GM21619 (cell line): Measurements from ENCODE around the gene PNLDC1.
"Not testable (repeated sequence)": the region's sequence is repeated elsewhere in the genome, so short reads cannot be mapped to it uniquely, and the experiment has no call there.

Experiments
- ATAC-seq: cut with Tn5 transposase; IDR thresholded peaks from one replicate; pipeline ENCODE4 v1.9.1; 2021; ENCODE audit not compliant: unreplicated experiment

PNLDC1 gene

DNA sequence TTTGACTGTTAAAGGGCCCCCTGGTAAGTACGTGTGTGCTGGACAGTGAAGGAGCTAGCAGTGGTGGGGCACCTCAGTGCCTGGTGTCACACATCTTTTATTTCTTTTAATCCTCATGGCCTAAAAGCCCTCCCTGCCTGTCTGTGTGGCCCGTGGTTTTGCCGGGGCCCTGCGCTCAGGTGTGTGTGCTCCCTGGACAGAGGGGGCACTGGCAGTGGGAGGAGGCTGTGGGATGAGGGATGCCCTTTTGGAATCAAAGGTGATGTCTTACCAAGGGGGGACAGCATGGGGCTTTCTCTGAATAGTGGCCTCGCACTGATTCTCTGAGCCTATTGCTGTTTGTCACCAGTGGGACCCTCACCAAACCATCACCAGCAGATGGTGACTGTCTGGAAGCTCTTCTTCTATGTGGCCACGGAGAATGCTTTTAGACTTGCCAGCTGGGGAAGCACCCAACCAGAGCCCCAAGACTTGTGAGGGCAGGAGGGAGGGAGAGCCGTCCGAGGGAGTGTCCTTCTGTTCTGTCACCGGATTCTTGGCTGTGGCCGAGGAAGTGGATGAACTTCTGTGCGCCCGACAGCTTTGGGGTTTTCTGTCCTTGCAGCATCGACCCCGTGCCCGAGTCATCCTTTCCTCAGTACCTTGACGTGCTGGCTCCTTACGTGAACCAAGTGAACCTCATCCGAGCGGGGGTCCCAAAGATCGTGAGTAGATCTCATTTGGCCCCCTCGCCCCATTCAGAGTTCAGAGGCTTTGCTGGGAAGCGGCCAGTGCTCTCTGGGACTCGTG lies 18.1 kb downstream of the PNLDC1 start:
- ATAC-seq, result no peak

DNA sequence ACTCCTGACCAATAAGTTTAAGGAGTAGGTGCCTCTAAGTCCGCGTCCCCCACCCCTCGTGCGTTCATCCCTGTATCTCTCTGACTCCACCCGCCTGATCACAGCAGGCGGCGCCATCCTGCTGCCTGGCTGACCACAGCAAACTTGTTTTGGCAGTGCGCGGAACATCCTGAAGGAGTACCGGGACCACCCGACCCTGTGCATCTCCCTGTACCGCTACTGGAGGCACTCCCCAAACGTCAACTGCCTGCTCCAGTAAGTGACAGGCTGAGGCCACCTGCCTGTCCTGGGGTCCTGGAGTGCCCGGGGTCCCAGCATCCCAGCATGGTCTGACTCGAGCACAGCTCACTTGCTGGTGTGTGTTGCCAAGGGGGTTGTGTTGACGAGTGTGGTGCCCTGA lies 19.0 kb downstream of the PNLDC1 start:
- ATAC-seq, result no peak

DNA sequence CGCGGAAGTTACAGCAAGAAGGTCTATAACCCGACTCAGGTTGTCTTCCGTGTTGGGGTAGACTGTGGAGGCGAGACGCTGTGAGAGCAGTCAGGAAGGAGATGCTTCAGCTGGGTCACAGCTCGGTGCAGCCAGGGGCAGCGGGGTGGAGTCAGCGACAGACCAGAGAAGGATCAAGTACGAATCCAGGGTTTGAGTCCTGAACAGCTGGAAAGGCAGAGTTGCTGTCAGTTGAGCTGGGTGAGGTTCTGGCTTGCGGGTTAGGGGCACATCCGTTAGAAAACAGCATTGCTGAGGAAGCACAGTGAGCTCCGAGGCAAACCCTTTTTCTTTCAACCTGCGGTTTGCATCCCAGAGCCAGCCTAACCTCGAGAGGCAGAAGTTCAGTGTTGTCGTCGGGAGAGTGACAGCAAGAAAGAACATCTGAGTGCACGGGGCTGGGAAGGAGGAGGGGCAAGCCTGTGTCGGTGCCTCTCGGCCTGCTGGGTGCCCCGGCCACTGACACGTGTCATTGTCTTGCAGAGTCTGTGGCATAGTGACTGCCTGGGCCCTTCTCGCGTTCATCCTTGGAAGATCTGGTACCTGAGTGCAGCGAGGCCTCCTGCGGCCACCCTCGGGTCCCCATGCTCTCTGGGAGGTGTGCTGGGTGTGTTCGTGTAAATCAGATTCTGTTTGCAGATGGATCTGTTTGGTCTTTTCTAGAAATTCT lies 20.0 kb downstream of the PNLDC1 start:
- peak; percentile 53 for ATAC-seq

DNA sequence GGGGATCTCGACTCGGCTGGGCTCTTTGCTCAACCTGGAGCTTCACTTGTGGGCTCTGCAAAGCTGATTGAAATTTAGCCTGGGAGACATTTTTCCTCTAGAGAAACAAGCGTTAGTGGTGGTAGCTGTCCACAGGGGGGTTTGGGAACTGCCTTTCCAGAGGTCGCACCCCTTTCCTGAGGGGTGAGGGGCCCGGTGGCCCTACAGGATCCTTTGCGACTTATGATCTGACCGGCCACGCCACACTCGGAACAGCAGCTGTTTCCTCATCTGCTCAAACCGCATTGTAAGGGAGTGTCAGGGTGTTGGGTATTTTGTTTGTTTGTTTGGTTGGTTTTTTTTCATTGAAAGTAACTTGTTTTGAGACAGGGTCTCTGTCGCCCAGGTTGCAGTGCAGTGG lies 21.0 kb downstream of the PNLDC1 start:
- ATAC-seq, result no peak

DNA sequence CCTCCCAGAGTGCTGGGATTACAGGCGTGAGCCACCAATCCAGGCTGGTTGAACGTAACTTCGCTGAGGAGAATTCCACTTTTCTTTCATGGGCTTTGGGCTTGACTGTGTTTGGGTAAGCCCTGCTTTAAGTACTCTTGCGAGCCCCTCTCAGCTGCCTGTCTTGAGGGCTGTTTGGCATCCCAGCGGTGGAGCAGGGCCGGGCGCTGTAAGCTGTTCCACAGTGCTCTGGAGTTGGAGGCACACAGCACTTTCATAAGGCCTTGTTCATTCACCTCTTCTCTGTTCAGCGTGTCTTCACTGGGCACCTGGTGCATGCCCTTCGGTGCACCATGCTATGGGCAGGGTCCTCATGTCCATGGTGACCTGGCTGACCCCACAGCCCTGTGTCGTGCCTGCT lies 21.6 kb downstream of the PNLDC1 start:
- ATAC-seq, result no peak

DNA sequence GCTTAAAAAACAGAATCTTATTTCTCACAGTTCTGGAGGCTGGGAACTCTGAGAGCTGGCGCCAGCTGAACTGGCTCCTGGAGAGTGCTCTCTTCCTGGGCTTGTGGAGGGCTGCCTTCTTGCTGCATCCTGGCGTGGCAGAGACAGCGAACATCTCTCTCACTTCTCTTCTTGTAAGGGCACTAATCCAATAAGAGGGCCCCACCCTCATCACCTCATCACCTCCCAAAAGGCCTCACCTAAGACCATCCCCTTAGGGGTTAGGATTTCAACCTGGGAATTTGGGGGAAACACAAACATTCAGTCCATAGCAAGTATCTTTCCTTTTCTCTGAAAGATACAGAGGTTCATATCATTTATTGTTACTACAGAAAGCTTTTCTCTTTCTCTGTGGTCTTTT lies 23.9 kb downstream of the PNLDC1 start:
- no peak for ATAC-seq

DNA sequence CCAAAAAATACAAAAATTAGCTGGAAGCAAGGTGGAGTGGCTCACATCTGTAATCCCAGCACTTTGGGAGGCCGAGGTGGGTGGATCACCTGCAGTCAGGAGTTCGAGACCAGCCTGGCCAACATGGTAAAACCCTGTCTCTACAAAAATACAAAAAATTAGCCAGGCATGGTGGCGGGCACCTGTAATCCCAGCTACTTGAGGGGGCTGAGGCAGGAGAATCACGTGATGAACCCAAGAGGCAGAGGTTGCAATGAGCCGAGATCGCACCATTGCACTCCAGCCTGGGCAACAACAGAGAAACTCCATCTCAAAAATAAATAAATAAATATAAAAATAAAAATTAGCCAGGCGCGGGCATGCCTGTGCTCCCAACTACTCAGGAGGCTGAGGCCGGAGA lies 24.6 kb downstream of the PNLDC1 start:
- ATAC-seq, result not testable (repeated sequence)

DNA sequence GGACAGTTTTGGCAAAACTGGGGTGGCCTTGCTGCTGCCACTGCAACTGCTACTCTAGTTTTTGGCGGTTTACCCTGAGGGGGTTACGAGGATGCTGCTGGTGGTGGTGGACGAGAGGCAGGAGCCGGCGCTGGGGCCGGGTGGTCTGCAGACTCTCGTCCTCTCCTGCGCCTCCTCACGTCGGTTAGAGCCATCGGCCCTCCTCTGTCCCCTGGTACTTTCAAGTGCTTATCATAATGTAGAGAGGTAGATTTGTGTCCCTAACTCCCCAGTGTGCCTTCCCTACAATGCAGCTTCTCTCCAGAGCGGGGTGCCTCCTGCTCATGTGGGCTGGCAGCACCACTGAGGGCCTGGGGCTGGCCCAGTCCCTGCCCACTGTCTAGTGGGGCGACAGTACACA lies 25.9 kb downstream of the PNLDC1 start:
- ATAC-seq, result no peak

DNA sequence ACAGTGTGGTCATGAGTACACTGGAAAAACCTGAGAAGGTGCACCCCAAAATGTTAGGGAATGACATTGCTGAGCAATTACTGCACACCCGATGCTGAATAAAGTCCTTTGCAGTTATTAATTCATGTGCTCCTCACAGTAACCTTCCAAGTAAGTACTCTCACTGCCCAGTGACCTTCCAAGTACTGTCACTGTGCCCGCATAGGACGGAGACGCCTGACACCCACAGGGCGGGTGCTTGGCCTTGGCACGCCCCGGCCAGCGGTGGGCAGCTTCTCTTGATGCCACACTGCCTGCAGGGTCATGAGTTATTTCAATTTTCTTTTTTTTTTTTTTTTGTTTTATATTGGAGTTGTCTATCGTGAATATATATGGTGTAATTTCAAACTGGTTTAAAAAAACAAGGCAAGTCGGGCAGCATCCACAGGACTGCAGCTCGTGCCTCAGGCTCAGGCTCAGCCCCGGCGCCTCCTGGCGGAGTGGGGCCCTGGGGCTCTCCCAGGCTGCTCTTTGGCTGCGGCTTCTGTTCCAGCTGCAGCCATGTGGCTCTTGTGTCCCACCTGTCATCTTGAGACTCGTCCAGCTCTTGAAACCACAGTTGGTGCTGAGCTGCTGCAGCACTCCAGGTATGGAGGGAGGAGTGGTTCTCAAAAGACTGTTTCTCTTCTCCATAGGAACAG lies 27.0 kb downstream of the PNLDC1 start:
- ATAC-seq, result no peak

DNA sequence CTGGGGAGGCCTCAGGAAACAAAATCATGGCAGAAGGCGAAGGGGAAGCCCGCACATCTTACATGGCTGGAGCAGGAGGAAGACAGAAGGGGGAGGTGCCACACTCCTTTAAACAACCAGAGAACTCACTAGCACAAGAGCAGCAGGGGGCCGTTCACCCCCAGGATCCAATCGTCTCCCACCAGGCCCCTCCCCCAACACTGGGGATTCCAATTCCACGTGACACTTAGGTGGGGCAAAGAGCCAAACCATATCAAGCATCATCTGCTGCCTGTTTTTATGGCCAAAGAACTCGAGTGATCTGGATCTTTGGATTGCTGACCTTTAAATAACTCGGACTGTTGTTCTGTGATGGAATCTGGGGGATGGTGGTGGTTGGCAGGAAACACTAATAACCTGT lies 28.0 kb downstream of the PNLDC1 start:
- ATAC-seq, result no peak

DNA sequence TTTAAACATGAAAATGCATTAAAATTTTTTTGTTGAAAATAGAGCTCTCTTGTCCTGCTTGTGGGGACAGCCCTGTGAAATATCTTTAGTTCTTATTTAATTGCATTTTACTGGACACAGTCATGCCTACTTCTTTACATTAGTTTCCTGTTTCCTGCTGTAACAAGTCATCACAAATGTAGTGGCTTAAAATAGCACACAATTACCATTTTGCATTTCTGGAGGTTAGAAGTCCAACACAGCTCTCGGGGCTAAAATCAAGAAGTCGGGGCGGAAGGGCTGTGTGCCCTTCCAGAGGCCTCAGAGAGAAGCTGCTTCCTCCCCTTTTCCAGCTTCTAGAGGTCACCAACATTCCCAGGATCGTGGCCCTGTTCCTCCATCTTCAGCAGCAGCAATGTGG lies 29.4 kb downstream of the PNLDC1 start:
- peak; percentile 70 for ATAC-seq

DNA sequence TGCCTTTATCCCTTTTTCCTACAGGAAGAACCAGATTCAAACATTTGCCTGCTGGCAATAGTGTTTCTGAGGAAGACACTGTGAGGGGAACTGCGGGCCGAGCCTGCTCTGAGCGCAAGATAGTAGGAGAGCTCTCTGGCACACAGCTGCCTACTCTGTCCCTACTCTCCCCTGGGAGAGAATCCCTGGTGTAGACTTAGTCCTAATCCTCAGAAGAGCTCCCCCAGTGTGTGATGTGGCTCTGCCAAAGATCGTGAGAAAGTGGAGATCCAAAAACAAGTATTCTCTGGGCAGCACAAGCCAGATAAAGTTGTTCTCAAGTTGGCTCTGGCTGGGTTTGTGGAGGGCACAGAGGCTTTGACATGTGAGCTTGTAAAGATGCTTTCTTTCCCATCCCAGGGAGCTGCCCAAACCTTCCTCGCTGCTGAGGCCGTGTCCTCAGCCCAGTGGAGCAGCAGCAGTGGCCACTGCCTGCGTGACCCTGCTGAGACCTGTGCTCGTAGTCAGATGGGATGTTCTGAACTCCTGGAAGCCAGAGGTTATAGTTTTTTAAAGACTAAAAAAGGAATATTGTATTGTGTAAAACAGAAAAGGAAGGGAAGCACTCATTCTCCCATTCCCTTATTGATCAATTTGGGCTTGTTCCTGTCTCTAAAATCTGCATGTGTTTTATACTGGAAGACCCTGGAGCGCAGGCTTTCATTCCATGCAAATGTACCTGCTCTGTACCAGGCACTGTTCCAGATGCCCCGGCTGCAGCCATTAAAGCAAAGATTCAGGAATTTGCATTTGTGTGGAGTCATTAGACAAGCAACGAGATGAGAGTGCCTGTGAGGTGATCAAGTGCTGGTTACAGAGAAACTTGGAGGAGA lies 30.7 kb downstream of the PNLDC1 start:
- ATAC-seq, result no peak

DNA sequence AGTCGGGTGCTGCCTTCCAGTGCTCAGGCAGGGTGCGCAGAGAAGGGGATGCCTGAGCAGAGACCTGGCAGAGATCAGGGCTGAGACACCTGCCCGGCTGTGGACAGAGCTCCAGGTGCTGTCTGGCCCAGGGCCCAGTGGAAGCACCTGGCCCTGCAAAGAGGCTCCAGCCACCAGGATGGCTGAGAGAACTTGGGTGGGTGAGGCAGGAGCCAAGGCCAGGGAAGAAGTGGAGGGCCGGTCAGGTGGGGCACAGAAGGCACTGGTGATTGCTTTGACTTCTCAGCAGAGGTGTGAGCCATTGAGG lies 31.2 kb downstream of the PNLDC1 start:
- no peak for ATAC-seq

DNA sequence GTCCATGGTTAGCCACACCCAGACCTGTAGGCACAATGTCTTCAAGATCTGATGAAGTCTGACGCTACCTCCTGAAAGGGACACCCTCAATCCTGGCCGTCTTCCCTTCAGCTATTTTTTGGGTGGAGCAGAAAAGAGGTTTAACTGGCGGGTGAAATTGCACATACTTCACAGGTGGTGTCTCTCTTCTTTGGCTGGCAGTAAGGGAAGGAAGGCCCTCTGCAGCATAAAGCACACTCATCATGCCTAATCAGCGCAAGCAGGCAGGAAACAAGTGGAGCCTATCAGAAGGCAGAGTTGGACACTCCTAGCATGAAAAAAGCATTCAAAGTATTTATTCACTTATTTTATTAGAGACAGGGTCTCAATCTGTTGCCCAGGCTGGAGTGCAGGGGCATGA lies 32.9 kb downstream of the PNLDC1 start:
- no peak for ATAC-seq

DNA sequence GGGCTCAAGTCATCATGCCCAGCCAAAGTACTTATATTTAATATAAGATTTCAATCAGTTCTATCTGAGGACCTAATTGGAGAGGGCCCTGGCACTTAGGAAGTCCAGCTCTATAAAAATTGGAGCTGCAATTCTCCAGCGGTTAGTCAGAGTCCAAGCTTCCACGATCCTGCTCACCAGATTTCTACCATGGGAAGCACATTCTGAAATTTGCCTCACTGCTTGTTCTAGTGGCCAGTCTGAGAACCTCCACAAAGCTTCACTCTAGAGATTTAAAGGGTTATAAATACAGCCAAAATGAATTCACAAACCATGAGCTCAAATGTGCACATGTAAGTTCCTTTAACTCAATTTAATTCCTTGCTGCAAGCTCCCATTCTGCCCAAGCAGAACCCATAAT lies 33.5 kb downstream of the PNLDC1 start:
- no peak for ATAC-seq

DNA sequence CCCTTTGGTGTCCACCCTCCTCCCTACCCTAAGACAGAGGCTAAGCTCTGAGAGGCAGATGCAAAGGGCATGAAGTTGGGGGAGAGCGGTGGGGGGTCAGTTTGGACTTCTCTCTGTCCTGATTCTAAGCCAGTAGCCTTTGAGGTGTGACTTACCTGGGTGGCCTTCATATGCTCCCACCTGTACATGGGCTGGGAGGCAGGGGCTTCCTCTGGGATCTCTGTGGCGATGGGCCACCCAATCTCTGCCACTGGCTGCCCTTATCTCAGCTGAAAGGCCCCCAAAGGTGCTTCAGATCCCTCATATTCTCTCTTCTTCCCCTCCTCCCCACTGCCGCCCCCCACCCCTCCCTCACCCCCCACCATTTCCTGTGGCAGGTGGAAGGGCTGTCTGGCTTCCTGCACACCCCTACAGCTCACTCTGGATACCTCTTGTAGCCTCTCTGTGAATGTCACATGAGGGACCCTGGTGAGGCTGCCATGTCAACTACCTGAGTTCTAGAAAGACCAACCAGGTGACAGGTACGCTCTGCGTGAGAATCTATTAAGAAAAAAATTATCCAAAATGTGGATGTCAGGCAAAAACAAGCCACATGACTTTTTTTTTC lies 34.0 kb downstream of the PNLDC1 start:
- ATAC-seq, result no peak

DNA sequence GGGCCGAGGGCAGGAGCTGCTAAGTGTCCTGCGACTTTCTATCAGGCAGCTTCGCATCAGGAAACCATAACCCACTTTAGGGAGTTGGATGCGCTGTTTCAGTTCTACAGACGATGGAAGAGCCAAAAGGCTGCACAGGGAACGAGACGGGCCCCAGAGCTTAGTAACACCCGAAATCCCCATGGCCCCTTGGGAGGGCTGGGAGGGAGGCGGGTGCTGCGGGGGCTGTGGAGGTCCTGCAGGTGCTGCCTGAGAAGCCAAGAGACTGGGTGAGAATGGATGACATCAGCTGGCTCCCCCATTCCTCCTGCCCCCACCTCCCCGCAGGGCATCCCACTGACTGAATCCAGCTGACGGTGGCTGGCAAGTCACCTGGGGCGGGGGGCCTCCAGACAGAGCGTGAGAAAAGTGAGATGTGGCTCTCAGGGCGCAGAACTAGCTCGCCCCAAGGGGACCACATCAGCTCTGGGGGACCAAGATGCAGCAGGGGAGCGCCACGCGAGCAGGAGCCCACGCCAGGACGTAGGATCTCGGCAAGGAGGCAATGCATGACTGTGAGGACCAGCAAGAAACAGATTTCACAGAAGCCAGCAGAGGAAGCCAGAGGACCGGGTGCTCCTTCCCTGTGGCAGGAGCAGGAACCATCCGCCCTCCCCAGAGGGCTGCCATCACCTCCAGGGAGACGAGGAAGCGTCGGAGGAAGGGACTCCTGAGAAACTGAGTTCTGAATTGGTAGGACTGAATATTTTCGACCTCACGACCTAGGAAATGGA lies 36.8 kb downstream of the PNLDC1 start:
- no peak for ATAC-seq

DNA sequence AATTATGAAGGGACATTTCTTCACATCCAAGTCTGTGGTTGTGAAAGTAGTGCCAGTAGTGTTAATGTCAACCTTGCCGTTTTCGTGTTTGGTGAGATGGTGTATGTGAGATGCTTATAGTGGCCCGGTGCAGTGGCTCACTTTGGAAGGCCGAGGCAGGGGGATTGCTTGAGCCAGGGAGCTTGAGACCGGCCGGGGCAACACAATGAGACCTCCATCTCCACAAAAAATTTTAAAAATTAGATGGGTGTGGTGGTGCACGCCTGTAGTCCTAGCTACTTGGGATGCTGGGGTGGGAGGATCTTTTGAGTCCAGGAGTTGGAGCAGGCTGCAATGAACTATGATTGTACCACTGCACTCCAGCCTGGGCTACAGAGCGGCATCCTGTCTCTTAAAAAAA lies 37.4 kb downstream of the PNLDC1 start:
- no peak for ATAC-seq

DNA sequence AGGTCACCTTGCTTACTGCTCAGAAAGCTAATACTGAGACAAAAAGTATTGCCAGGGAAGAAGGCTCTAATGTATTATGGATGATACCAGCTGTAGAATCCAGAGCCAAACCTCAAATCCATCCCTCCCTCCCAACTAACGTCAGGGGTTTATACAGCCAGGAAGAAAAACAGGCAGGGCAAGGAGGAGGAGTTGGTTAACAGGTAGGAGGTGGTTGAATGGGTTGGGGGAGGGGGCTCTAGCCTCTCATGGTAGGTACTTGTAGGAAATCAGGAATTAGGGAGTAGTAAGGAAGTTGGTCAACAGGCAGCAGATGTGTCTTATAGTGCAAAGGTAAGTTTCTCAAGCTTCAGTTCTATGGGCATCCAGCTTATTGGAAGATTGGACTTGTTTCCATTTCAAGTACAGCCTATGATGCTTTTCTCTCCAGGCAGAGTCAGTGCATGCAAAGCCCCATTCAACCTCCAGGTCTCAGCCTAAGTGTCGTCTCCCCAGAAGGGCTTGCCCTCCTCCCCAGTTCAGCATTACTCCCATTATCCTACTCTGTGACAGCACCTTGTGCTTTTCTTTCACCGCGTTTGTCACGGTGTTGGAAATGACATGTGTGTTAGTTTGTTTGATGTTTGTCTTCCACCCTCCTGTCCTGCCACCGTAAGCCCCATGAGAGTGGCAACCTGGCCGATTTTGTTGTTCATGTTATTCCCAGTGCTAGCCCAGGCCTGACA lies 38.1 kb downstream of the PNLDC1 start:
- no peak for ATAC-seq

DNA sequence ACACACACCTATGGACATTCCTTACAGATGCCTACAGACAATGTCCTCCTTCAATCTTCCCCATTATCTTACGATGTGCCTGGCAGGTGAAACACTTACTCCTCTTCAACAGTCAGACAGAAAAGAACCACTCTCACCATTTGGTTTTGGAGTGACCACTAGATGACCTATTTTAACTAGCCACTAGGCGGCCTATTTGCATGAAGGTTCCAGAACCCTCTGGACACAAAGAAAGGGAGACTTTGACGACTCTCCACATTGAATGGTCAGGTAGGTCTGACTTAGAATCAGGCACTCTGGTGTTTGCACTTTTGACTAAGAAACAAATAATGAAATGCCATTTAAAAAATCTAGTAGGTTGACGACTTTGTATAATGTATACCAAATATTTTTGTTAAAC lies 42.0 kb downstream of the PNLDC1 start:
- ATAC-seq, result no peak
